ENCODE results near the gene APOH.

- TF ChIP-seq, protein P1, sequence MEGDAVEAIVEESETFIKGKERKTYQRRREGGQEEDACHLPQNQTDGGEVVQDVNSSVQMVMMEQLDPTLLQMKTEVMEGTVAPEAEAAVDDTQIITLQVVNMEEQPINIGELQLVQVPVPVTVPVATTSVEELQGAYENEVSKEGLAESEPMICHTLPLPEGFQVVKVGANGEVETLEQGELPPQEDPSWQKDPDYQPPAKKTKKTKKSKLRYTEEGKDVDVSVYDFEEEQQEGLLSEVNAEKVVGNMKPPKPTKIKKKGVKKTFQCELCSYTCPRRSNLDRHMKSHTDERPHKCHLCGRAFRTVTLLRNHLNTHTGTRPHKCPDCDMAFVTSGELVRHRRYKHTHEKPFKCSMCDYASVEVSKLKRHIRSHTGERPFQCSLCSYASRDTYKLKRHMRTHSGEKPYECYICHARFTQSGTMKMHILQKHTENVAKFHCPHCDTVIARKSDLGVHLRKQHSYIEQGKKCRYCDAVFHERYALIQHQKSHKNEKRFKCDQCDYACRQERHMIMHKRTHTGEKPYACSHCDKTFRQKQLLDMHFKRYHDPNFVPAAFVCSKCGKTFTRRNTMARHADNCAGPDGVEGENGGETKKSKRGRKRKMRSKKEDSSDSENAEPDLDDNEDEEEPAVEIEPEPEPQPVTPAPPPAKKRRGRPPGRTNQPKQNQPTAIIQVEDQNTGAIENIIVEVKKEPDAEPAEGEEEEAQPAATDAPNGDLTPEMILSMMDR (IDR thresholded peaks at IDR 0.05): no peak
- no peak for TF ChIP-seq POLR2AphosphoS5 (IDR thresholded peaks at IDR 0.05; ENCODE audit: low read depth, low read length)
- no peak for TF ChIP-seq SIN3A (IDR thresholded peaks at IDR 0.05; ENCODE audit: borderline replicate concordance, insufficient read depth, low read depth, low read length)
- TF ChIP-seq TCF7L2 (IDR thresholded peaks at IDR 0.05; ENCODE audit: low read depth, low read length): no peak
Observed at GRCh38 chr17:66268247-66268927, 39.2 kb upstream of the APOH start.
